Right lobe of liver (tissue), 4 donors: ENCODE measurements around the gene F8.

Source experiments
- POLR2A ChIP-seq: fragments of 450-650 bp; IDR thresholded peaks from one replicate; pipeline ENCODE4 v1.6.1; 2017; ENCODE audit warnings: antibody characterized with exemption, mild to moderate bottlenecking
- TF ChIP-seq, protein P1 (sequence below), 4 donors: fragments of 200-600 bp in 3 of 4; fragments of 450-650 bp in 1 of 4; IDR thresholded peaks; one replicate each; pipeline versions ENCODE4 v1.5.1 to v1.8.0; 2016 to 2022; ENCODE audit warnings: antibody characterized with exemption in 4 of 4, mild to moderate bottlenecking in 2 of 4
- donor health status: DM: no; HTN: no; CAD: no.
- donor health status: DM: no; HTN: no; CAD: no.
- donor health status: DM: no; HTN: yes; CAD: no.

DNA sequence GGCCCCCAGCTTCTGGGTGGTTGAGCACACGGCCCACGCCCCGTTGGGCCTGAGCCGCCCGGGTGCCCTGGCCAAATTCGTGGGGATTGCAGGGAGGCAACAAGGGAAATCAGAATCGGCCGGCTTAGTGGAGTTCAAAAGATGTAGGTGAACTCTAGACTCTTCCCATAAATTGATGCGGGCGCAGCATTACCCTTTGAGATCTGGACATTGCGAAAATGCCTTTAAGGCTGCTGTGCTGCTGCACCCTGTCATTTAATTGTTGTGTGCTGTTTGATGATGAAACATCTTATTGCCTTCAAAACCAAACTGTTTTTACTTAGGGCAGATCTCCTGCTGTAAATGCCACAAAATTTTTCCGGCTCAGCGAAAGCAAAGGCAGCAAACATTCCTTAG, 216.8 kb downstream of the F8 start:
- TF ChIP-seq, protein P1, sequence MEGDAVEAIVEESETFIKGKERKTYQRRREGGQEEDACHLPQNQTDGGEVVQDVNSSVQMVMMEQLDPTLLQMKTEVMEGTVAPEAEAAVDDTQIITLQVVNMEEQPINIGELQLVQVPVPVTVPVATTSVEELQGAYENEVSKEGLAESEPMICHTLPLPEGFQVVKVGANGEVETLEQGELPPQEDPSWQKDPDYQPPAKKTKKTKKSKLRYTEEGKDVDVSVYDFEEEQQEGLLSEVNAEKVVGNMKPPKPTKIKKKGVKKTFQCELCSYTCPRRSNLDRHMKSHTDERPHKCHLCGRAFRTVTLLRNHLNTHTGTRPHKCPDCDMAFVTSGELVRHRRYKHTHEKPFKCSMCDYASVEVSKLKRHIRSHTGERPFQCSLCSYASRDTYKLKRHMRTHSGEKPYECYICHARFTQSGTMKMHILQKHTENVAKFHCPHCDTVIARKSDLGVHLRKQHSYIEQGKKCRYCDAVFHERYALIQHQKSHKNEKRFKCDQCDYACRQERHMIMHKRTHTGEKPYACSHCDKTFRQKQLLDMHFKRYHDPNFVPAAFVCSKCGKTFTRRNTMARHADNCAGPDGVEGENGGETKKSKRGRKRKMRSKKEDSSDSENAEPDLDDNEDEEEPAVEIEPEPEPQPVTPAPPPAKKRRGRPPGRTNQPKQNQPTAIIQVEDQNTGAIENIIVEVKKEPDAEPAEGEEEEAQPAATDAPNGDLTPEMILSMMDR (IDR thresholded peaks at IDR 0.05) = no peak
- TF ChIP-seq POLR2A = peak; percentile 43
